ENCODE results near the gene PRSS23. TPM values are rescaled to one million over a fixed set of nuclear protein-coding genes. Genes with fewer than 3 reads are reported as not detected.

The PRSS23 gene
- total and polyA plus RNA-seq, 8 donors: 4.1 to 98.8 (median 28.1) TPM

- no peak for DNase-seq
- no peaks in the 10 kb centered on the region for H3K9me3 ChIP-seq
- peaks cover 0 to 8% (median 0%) of the 10 kb centered on the region in 3 donors for H3K27me3 ChIP-seq
- intact Hi-C loops (cut with DNase I; ENCODE audit: low total_unique reads): no loop called here
- H3K4me1 ChIP-seq: peaks cover 9 to 62% (median 38%) of the 10 kb centered on the region in 4 donors
- peaks cover 0 to 19% (median 8%) of the 10 kb centered on the region in 4 donors for H3K36me3 ChIP-seq
- no peak overlapping the region for H3K4me3 ChIP-seq
- 83 to 97% (median 90%) methylated on average over 4 of the region's 4 CpGs for WGBS, 5 donors
- peak overlapping the region in 3 of 5 donors; percentile 12 to 89 (median 84) for H3K27ac ChIP-seq
- TF ChIP-seq, protein P1, sequence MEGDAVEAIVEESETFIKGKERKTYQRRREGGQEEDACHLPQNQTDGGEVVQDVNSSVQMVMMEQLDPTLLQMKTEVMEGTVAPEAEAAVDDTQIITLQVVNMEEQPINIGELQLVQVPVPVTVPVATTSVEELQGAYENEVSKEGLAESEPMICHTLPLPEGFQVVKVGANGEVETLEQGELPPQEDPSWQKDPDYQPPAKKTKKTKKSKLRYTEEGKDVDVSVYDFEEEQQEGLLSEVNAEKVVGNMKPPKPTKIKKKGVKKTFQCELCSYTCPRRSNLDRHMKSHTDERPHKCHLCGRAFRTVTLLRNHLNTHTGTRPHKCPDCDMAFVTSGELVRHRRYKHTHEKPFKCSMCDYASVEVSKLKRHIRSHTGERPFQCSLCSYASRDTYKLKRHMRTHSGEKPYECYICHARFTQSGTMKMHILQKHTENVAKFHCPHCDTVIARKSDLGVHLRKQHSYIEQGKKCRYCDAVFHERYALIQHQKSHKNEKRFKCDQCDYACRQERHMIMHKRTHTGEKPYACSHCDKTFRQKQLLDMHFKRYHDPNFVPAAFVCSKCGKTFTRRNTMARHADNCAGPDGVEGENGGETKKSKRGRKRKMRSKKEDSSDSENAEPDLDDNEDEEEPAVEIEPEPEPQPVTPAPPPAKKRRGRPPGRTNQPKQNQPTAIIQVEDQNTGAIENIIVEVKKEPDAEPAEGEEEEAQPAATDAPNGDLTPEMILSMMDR (IDR thresholded peaks at IDR 0.05): no peak
- TF ChIP-seq EP300 (IDR thresholded peaks at IDR 0.05) (no peak), POLR2A (IDR thresholded peaks at IDR 0.05) (no peak), POLR2AphosphoS5 (IDR thresholded peaks at IDR 0.05) (no peak)
Measured at GRCh38 chr11:86804951-86805350, 4.6 kb downstream of the PRSS23 start.

- Histone ChIP-seq H3K4me1 (peaks cover 9 to 57% (median 33%) of the 10 kb centered on the region in 4 donors), H3K27ac (peak overlapping the region in 4 of 5 donors; percentile 6 to 84 (median 31)), H3K36me3 (peaks cover 0 to 19% (median 8%) of the 10 kb centered on the region in 4 donors), H3K27me3 (no peaks in the 10 kb centered on the region), H3K4me3 (no peak overlapping the region), H3K9me3 (no peaks in the 10 kb centered on the region)
- intact Hi-C loops (cut with DNase I; ENCODE audit: low total_unique reads): no loop called here
- no peak for DNase-seq
- TF ChIP-seq POLR2A (IDR thresholded peaks at IDR 0.05) (no peak), EP300 (IDR thresholded peaks at IDR 0.05) (no peak), POLR2AphosphoS5 (IDR thresholded peaks at IDR 0.05) (no peak)
- TF ChIP-seq, protein P1 (IDR thresholded peaks at IDR 0.05): no peak
- 43 to 72% (median 53%) methylated on average over 2 of the region's 2 CpGs for WGBS, 5 donors
Measured at GRCh38 chr11:86805873-86806310, 5.5 kb downstream of the PRSS23 start.

DNA sequence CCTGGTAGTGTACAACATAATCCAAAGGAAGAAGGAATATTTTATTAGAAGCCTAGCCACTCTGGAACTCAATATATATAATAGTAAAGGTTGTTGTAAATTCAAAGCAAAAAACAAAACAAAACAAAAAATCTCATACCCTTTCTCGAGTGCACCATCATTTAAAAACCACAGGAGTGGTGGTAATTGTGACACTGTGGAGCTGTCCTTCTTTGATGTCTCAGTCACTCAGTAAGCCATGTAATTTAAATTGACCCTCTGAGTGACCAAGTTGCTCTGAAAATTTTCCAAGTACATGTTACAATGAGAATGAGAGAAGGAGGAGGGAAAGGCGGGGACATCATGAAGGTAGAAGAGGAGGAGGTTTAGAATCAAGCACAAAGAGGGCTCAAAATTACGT lies 6.6 kb downstream of the PRSS23 start:
- DNase-seq: no peak
- H3K4me3 ChIP-seq: no peak overlapping the region
- WGBS, 5 donors: 86 to 94% (median 89%) methylated on average over 3 of the region's 3 CpGs
- peak overlapping the region in 2 of 5 donors; percentile 5 to 22 for H3K27ac ChIP-seq
- H3K9me3 ChIP-seq: no peaks in the 10 kb centered on the region
- intact Hi-C loops (cut with DNase I; ENCODE audit: low total_unique reads): no loop called here
- H3K36me3 ChIP-seq: peaks cover 0 to 19% (median 8%) of the 10 kb centered on the region in 4 donors
- peaks cover 8 to 58% (median 29%) of the 10 kb centered on the region in 4 donors for H3K4me1 ChIP-seq
- no peaks in the 10 kb centered on the region for H3K27me3 ChIP-seq
- TF ChIP-seq POLR2A (IDR thresholded peaks at IDR 0.05): no peak
- TF ChIP-seq EP300 (IDR thresholded peaks at IDR 0.05): no peak
- no peak for TF ChIP-seq POLR2AphosphoS5 (IDR thresholded peaks at IDR 0.05)
- TF ChIP-seq, protein P1 (IDR thresholded peaks at IDR 0.05): no peak

DNA sequence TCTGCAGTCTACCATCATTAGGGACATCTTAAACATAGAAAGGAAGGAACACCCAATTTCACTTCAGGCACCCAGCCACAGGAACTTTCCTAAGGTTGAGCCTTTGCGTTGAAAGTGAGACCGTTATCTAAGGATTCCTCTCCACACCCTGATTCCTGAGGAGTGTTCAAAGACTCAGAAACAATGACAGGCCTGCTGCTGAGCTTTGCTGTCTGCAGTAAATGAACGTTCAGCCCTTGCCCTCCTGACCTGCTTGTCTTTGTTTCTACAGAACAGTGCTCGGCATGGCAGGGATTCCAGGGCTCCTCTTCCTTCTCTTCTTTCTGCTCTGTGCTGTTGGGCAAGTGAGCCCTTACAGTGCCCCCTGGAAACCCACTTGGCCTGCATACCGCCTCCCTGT lies 7.0 kb downstream of the PRSS23 start:
- DNase-seq: no peak
- intact Hi-C loops (cut with DNase I; ENCODE audit: low total_unique reads): no loop called here
- H3K27me3 ChIP-seq: no peaks in the 10 kb centered on the region
- H3K27ac ChIP-seq: peak overlapping the region in 2 of 5 donors; percentile 5 to 22
- H3K9me3 ChIP-seq: no peaks in the 10 kb centered on the region
- H3K36me3 ChIP-seq: peaks cover 0 to 19% (median 8%) of the 10 kb centered on the region in 4 donors
- peaks cover 4 to 60% (median 29%) of the 10 kb centered on the region in 4 donors for H3K4me1 ChIP-seq
- WGBS, 5 donors: 58 to 70% (median 63%) methylated on average over 5 of the region's 5 CpGs
- H3K4me3 ChIP-seq: no peak overlapping the region
- TF ChIP-seq, protein P1 (IDR thresholded peaks at IDR 0.05): no peak
- TF ChIP-seq EP300 (IDR thresholded peaks at IDR 0.05) (no peak), POLR2A (IDR thresholded peaks at IDR 0.05) (no peak), POLR2AphosphoS5 (IDR thresholded peaks at IDR 0.05) (no peak)
